ENCODE measurements around the gene FBLN2.

FBLN2 gene

DNA sequence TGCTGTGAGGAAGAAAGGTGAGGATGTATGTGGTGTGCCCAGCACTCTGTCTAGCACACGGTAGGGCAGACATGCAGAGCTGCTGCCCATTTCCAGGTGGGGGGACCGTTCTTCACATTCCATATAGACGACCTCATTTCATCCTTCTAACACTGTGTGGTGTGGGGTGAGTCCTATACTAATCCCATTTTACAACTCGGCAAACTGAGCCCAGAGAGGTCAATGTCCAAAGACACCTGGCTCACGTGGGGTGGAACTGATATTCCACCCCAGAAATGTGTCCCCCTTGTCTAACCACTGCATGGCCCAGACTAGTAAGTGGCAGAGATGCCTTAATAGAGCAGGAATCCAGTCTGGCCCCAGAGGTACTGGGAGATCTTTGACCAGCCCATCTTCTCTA, 119.2 kb downstream of the FBLN2 start:
- DNase-seq = no peak
- intact Hi-C loops (cut with DNase I) = no loop called here

DNA sequence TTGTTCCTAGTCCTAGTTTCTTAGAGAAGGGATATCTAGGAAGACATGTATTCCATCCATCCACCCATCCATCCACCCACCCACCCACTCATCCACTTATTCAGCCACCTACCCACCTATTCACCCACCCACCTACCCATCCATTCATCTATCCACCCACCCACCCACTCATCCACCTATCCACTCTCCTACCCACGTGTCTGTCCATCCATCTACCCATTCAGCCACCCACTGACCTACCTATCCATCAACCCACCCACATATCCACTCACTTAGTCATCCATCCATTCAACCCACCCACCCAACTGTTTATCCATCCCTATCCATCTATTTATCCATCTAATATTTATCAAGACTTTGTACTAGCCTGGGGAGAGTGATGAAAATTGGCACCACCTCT, 120.5 kb downstream of the FBLN2 start:
- intact Hi-C loops (cut with DNase I) = no loop called here
- peak in 1 of 10 donors; percentile 7 for DNase-seq

- DNase-seq = no peak
- intact Hi-C loops (cut with DNase I) = no loop called here
Measured at GRCh38 chr3:13670292-13670691, 121.4 kb downstream of the FBLN2 start.

GRCh38 chr3:13671482-13672233, 122.7 kb downstream of the FBLN2 start:
- DNase-seq = no peak

DNA sequence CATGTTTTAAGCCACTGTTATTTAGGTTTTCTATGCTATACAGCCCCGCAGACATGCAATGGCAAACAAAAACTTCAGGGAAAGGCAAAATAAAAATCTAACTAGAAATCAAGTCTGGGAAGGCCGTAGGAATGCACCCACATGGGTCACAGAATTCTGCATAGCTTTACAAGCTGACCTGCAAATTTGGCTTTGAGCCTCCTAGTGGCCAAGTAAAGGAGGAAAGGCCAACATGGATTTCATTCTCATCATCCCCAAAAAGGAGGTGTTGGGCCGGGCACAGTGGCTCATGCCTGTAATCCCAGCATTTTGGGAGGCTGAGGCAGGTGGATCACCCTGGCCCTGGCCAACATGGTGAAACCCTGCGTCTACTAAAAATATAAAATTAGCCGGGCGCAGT, 124.3 kb downstream of the FBLN2 start:
- intact Hi-C loops (cut with DNase I) = no loop called here
- no peak for DNase-seq

More at GRCh38 chr3:13671482-13672233, 122.7 kb downstream of the FBLN2 start:
- intact Hi-C loops (cut with DNase I) = no loop called here

DNA sequence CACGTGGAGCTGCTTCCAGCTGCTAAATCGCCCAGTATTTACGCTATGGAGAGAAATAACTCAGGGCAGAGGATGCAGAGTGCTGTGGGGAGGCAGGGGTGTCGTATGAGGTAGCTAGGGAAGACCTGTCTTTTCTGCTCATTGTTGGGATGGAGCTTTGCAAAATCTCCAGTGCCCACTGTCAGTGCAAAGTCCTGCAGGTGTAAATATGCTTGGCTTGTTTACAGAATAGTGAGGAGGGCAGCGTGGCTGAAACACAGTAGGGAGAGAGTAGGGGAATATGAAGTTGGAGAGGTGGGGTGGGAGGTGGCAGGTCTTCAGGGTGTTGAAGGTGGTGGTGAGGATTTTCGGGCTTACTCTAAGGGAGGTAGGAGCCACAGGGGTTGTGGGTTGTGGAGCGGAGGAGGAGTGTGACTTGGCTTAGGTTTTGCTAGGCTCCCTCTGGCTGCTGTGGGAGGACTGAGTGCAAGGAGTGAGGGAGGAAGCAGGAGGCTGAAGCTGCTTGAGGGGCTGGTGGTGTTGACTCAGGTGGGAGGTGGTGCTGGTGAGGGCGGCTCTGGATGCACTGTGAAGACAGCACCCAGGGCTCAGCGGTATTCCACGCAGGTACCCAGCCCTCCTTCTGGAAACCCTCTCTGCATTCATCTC, 125.7 kb downstream of the FBLN2 start:
- peak in 3 of 10 donors; percentile 19 to 77 (median 22) for DNase-seq

GRCh38 chr3:13676356-13677017, 127.6 kb downstream of the FBLN2 start:
- DNase-seq = no peak
- intact Hi-C loops (cut with DNase I) = no loop called here

More for the DNA sequence above, 125.7 kb downstream of the FBLN2 start:
- intact Hi-C loops (cut with DNase I) = no loop called here

- DNase-seq = no peak
- intact Hi-C loops (cut with DNase I) = no loop called here
Measured at GRCh38 chr3:13677272-13677671, 128.3 kb downstream of the FBLN2 start.

DNA sequence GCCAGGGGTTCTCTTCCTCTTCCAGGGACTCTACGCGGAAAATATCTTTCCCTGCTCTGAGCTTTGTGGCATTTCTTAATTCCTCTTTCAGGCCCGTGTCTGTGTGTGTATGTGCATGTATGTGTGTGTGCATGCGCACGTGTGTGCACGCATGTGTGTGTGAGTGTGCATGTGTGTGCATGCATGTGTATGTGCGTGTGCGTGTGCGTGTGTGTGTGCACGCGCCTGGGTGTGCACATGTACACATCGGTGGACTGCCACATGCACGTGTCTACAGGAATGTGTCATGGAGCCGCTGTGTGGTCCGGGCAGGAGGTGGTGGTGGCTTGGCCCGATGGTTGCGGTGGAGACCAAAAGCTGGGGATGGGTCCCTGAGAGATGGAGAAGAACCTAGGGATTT, 133.0 kb downstream of the FBLN2 start:
- intact Hi-C loops (cut with DNase I) = no loop called here
- DNase-seq = no peak

DNA sequence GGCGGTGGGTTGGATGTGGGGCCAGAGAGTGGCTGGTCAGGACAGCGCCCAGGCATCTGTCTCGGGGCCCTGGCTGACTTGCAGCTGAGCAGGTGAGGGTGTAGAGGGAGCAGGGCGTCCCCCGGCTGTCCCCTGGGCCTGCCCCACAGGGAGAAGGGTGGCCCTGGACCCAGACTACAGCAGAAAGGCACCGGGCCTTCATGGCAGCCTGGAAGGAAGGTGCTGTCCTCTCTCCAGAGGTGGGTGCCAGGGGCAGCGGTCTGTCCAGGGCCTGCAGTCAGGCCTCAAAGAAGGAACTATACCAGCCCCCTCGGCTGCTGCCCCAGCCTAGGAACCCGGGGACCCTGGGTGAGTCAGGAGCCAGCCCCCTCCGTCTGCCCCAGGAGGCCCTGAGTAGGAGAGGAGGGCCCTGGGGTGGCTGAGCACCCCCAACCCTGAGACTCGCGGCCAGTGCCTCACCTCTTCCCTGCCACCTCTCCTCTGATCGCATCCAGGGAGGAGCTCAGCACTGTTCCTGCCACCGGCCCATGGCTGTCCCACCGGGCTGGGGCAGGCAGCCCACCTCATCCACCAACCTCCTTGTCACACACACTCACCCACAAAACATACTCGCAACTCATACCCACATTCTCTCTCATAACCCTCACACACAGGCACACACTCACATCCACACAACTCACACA, 133.5 kb downstream of the FBLN2 start:
- peak in 1 of 10 donors; percentile 46 for DNase-seq
- intact Hi-C loops (cut with DNase I) = no loop called here

DNA sequence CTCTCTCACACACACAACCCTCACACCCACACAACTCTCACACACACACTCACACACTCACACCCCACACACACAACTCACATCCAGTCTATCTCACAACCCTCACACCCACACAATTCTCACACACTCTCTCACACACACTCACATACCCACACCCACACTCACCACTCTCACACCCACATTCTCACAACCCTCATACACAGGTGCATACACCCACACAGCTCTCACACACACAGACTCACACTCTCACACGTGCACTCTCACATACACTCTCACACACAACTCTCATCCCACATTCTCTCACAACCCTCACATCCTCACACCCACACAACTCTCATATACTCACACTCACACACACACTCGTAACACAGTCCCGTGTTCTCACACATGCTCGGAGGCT, 134.4 kb downstream of the FBLN2 start:
- intact Hi-C loops (cut with DNase I) = no loop called here
- peak in 1 of 10 donors; percentile 15 for DNase-seq

DNA sequence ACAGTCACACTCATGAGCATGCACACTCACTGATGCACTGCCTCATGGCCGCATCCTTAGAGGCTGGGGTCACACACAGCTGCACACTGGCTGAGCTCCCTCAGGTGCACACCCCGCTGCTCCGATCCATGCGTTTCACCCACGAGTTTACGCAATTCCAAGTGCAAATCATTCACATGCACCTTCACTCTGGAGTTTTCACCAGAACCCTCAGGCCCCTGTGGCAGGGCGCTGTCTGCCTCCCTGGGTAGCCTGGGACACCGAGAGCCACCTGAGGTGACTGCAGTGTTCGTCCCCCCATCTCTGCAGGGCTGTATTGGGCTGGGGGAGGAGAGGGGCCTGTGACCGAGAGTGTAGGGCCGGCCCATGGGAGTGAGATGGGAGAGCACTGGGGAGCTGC, 134.8 kb downstream of the FBLN2 start:
- no peak for DNase-seq

GRCh38 chr3:13684350-13684749, 135.4 kb downstream of the FBLN2 start:
- intact Hi-C loops (cut with DNase I) = no loop called here
- peak in 1 of 10 donors; percentile 71 for DNase-seq

More for the DNA sequence above, 134.8 kb downstream of the FBLN2 start:
- intact Hi-C loops (cut with DNase I) = no loop called here

DNA sequence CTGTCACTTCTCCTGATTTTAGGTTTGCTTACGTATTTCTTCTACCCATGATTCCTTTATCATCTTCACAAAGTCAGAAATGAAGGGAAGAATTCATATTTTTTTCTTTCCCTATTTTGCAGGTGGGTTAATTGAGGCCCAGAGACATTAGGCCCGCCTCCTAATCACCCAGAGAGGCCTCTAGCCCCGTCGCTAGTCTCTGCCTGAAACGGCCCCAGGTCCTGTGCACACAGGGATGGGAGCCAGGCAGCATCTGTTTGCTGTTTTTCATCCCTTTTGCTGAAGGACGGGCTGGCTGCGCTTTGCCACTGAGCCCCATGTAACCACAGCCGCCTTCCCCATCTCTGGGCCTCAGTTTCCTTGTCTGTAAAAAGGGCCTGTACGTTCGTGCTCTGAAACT, 135.9 kb downstream of the FBLN2 start:
- peak in 1 of 10 donors; percentile 28 for DNase-seq
- intact Hi-C loops (cut with DNase I) = no loop called here

DNA sequence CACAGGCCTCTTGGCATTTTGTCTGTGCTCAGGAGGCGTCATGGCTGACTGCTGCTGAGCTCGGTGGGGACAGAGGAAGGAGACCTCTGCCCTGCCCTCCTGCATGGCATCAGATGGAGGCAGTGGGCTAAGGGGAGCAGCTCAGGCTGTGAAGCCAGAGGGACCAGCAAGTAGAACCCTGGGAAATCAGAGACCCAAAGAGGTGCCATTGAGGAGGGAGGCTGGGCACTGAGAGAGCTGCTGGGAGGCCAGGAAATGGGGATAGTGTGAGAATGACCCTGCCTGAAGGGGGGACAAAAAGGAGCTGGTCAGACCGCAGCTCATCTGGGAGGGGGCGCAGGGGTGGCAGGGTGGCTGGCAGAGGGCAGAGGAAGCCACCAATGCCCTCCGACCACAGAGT, 136.8 kb downstream of the FBLN2 start:
- intact Hi-C loops (cut with DNase I) = no loop called here

DNA sequence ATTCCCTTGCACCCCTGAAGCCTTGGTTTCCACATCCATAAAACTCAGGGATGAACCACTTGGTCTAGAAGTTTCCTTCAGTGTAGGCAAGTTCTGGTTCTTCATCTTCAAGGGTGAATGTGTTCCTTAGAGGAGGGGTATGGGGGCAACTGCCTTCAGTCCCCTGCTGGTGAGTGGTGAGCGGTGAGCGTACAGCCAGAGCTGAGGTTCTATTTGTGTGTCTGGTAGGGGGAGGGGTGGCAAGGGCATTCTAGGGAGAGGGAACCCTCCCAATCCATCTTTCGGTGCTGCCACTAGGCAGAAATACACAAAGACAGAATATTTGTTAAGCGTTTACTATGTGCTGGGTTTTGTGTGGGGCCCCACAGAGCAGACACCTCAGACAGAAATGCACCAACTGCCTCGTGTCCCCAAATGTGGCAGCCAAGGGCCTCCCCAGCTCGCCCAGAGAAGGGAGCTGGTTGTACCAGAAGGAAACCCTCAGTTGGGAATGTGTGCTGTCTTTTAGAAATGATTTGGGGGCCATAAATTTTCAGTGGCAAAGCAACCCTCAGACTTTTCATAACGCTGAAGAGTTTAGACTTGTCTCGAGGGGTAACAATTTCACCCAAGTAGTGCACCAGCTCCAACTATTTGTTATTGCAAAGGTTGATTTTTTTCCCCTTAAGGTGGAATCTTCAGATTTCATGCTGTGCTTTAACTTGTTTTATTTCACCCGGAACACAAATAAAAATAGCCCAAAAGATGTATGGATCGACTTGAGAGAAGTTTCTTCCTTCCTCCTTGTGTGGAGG, 137.6 kb downstream of the FBLN2 start:
- intact Hi-C loops (cut with DNase I) = no loop called here
- DNase-seq = peak in 1 of 10 donors; percentile 49

More for the DNA sequence above, 136.8 kb downstream of the FBLN2 start:
- peak in 1 of 10 donors; percentile 61 for DNase-seq

DNA sequence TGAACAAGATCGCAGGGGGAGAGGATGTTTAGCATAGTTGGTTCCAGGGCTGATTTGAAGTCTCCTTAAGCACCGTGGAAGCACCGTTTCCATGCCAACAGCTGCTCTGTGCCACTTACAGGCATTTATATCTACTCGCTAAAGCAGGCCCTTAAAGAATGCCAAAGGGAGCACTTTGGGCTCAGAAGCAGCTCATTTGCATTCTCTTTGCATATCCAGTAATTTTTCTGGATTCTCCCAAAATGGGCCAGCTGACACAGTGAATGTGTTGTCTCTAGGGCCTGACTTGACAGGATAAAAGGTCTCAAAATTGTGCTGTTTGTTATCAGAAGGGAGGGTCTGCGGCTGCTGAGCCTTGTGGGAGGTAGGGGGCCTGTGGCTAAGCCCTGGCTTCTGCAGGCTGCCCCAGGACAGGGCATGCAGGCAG, 138.6 kb downstream of the FBLN2 start:
- DNase-seq = peak in 8 of 10 donors; percentile 17 to 92 (median 60)
- intact Hi-C loops (cut with DNase I) = no loop called here
